Measurements from ENCODE around the gene HDLBP.
A peak's percentile ranks its signal among the peaks of the same experiment; 100 is the strongest.

The HDLBP gene

GRCh38 chr2:241185961-241186360, 129.5 kb downstream of the HDLBP start:
- Histone ChIP-seq H2BK5ac (ENCODE audit: low read length) (no peak overlapping the region), H3K27me3 (ENCODE audit: insufficient read depth, low read length, poor library complexity) (no peaks in the 10 kb centered on the region), H3K79me1 (ENCODE audit: low read length) (no peaks in the 10 kb centered on the region), H3K4me2 (ENCODE audit: low read length) (no peak overlapping the region), H2BK120ac (ENCODE audit: low read depth, low read length) (no peak overlapping the region), H3K27ac (ENCODE audit: low read depth, low read length) (no peak overlapping the region), H3K4ac (ENCODE audit: low read depth, low read length) (no peak overlapping the region), H4K5ac (ENCODE audit: low read length) (no peak overlapping the region), H2BK15ac (replicated peaks; ENCODE audit: low read depth) (no peak overlapping the region), H3K79me2 (ENCODE audit: control insufficient read depth, insufficient read depth, low read length) (no peaks in the 10 kb centered on the region), H4K8ac (ENCODE audit: low read depth, low read length) (no peak overlapping the region), H3K9ac (ENCODE audit: low read length) (no peak overlapping the region), H3K4me1 (ENCODE audit: control insufficient read depth, low read depth, low read length) (peaks cover 3% of the 10 kb centered on the region), H3K56ac (ENCODE audit: low read length) (no peak overlapping the region), H3K4me3 (ENCODE audit: low read length) (no peak overlapping the region), H3K18ac (ENCODE audit: low read length) (no peak overlapping the region), H3K36me3 (ENCODE audit: control insufficient read depth, insufficient read depth, low read length) (no peaks in the 10 kb centered on the region), H3K23ac (ENCODE audit: low read length) (no peak overlapping the region), H2AK5ac (ENCODE audit: low read length) (no peak overlapping the region)
- DNase-seq: no peak
- WGBS (ENCODE audit: extremely low coverage, insufficient coverage, low lambda C conversion rate): no CpG with 5 or more reads among the region's 11 CpGs

- no peak overlapping the region for H2AK5ac ChIP-seq (ENCODE audit: low read length)
- no peaks in the 10 kb centered on the region for H3K79me2 ChIP-seq (ENCODE audit: control insufficient read depth, insufficient read depth, low read length)
- H3K18ac ChIP-seq (ENCODE audit: low read length): no peak overlapping the region
- no peak overlapping the region for H4K5ac ChIP-seq (ENCODE audit: low read length)
- peaks cover 3% of the 10 kb centered on the region for H3K4me1 ChIP-seq (ENCODE audit: control insufficient read depth, low read depth, low read length)
- no peaks in the 10 kb centered on the region for H3K27me3 ChIP-seq (ENCODE audit: insufficient read depth, low read length, poor library complexity)
- H2BK5ac ChIP-seq (ENCODE audit: low read length): no peak overlapping the region
- no CpG with 5 or more reads among the region's 9 CpGs for WGBS (ENCODE audit: extremely low coverage, insufficient coverage, low lambda C conversion rate)
- no peak overlapping the region for H3K4me3 ChIP-seq (ENCODE audit: low read length)
- H3K36me3 ChIP-seq (ENCODE audit: control insufficient read depth, insufficient read depth, low read length): no peaks in the 10 kb centered on the region
- no peak overlapping the region for H3K56ac ChIP-seq (ENCODE audit: low read length)
- no peak overlapping the region for H3K4ac ChIP-seq (ENCODE audit: low read depth, low read length)
- H3K27ac ChIP-seq (ENCODE audit: low read depth, low read length): no peak overlapping the region
- H3K4me2 ChIP-seq (ENCODE audit: low read length): no peak overlapping the region
- H3K23ac ChIP-seq (ENCODE audit: low read length): no peak overlapping the region
- H2BK120ac ChIP-seq (ENCODE audit: low read depth, low read length): no peak overlapping the region
- DNase-seq: no peak
- no peak overlapping the region for H2BK15ac ChIP-seq (replicated peaks; ENCODE audit: low read depth)
- H3K9ac ChIP-seq (ENCODE audit: low read length): no peak overlapping the region
- H3K79me1 ChIP-seq (ENCODE audit: low read length): no peaks in the 10 kb centered on the region
- H4K8ac ChIP-seq (ENCODE audit: low read depth, low read length): no peak overlapping the region
These were observed 130.6 kb downstream of the HDLBP start for GRCh38 chr2:241184901-241185300.

GRCh38 chr2:241183221-241183620, 132.3 kb downstream of the HDLBP start:
- H3K23ac ChIP-seq (ENCODE audit: low read length): no peak overlapping the region
- no peak overlapping the region for H3K4me2 ChIP-seq (ENCODE audit: low read length)
- H3K79me1 ChIP-seq (ENCODE audit: low read length): no peaks in the 10 kb centered on the region
- H2BK5ac ChIP-seq (ENCODE audit: low read length): no peak overlapping the region
- H3K4me3 ChIP-seq (ENCODE audit: low read length): no peak overlapping the region
- no peak overlapping the region for H2BK15ac ChIP-seq (replicated peaks; ENCODE audit: low read depth)
- no peak overlapping the region for H4K8ac ChIP-seq (ENCODE audit: low read depth, low read length)
- no peak overlapping the region for H4K5ac ChIP-seq (ENCODE audit: low read length)
- H3K27me3 ChIP-seq (ENCODE audit: insufficient read depth, low read length, poor library complexity): no peaks in the 10 kb centered on the region
- H3K56ac ChIP-seq (ENCODE audit: low read length): no peak overlapping the region
- no peak overlapping the region for H3K4ac ChIP-seq (ENCODE audit: low read depth, low read length)
- H2BK120ac ChIP-seq (ENCODE audit: low read depth, low read length): no peak overlapping the region
- no peak overlapping the region for H3K27ac ChIP-seq (ENCODE audit: low read depth, low read length)
- no CpG with 5 or more reads among the region's 9 CpGs for WGBS (ENCODE audit: extremely low coverage, insufficient coverage, low lambda C conversion rate)
- no peak overlapping the region for H2AK5ac ChIP-seq (ENCODE audit: low read length)
- DNase-seq: no peak
- no peak overlapping the region for H3K18ac ChIP-seq (ENCODE audit: low read length)
- peaks cover 3% of the 10 kb centered on the region for H3K4me1 ChIP-seq (ENCODE audit: control insufficient read depth, low read depth, low read length)
- no peaks in the 10 kb centered on the region for H3K79me2 ChIP-seq (ENCODE audit: control insufficient read depth, insufficient read depth, low read length)
- no peak overlapping the region for H3K9ac ChIP-seq (ENCODE audit: low read length)
- no peaks in the 10 kb centered on the region for H3K36me3 ChIP-seq (ENCODE audit: control insufficient read depth, insufficient read depth, low read length)

- H3K79me1 ChIP-seq (ENCODE audit: low read length): no peaks in the 10 kb centered on the region
- no peak overlapping the region for H2AK5ac ChIP-seq (ENCODE audit: low read length)
These were observed 132.8 kb downstream of the HDLBP start for GRCh38 chr2:241182531-241183133.

GRCh38 chr2:241182126-241182525, 133.3 kb downstream of the HDLBP start:
- DNase-seq: no peak
- no peak overlapping the region for H3K18ac ChIP-seq (ENCODE audit: low read length)
- no peaks in the 10 kb centered on the region for H3K36me3 ChIP-seq (ENCODE audit: control insufficient read depth, insufficient read depth, low read length)
- no peaks in the 10 kb centered on the region for H3K79me2 ChIP-seq (ENCODE audit: control insufficient read depth, insufficient read depth, low read length)
- H4K8ac ChIP-seq (ENCODE audit: low read depth, low read length): no peak overlapping the region
- H3K9ac ChIP-seq (ENCODE audit: low read length): no peak overlapping the region
- WGBS (ENCODE audit: extremely low coverage, insufficient coverage, low lambda C conversion rate): no CpG with 5 or more reads among the region's 3 CpGs
- H3K56ac ChIP-seq (ENCODE audit: low read length): no peak overlapping the region
- no peaks in the 10 kb centered on the region for H3K79me1 ChIP-seq (ENCODE audit: low read length)
- H3K4me1 ChIP-seq (ENCODE audit: control insufficient read depth, low read depth, low read length): no peaks in the 10 kb centered on the region
- no peak overlapping the region for H2AK5ac ChIP-seq (ENCODE audit: low read length)
- H3K4me3 ChIP-seq (ENCODE audit: low read length): no peak overlapping the region
- H3K27ac ChIP-seq (ENCODE audit: low read depth, low read length): no peak overlapping the region
- no peak overlapping the region for H3K23ac ChIP-seq (ENCODE audit: low read length)
- no peak overlapping the region for H3K4ac ChIP-seq (ENCODE audit: low read depth, low read length)
- H4K5ac ChIP-seq (ENCODE audit: low read length): no peak overlapping the region
- H2BK120ac ChIP-seq (ENCODE audit: low read depth, low read length): no peak overlapping the region
- H3K27me3 ChIP-seq (ENCODE audit: insufficient read depth, low read length, poor library complexity): no peaks in the 10 kb centered on the region
- no peak overlapping the region for H2BK15ac ChIP-seq (replicated peaks; ENCODE audit: low read depth)
- no peak overlapping the region for H2BK5ac ChIP-seq (ENCODE audit: low read length)
- no peak overlapping the region for H3K4me2 ChIP-seq (ENCODE audit: low read length)

More at GRCh38 chr2:241182531-241183133, 132.8 kb downstream of the HDLBP start:
- H4K8ac ChIP-seq (ENCODE audit: low read depth, low read length): no peak overlapping the region
- no peak overlapping the region for H3K27ac ChIP-seq (ENCODE audit: low read depth, low read length)
- H4K5ac ChIP-seq (ENCODE audit: low read length): no peak overlapping the region
- no peak for DNase-seq
- H3K23ac ChIP-seq (ENCODE audit: low read length): no peak overlapping the region
- no peak overlapping the region for H2BK15ac ChIP-seq (replicated peaks; ENCODE audit: low read depth)
- no peaks in the 10 kb centered on the region for H3K36me3 ChIP-seq (ENCODE audit: control insufficient read depth, insufficient read depth, low read length)
- no peak overlapping the region for H2BK5ac ChIP-seq (ENCODE audit: low read length)
- no peaks in the 10 kb centered on the region for H3K79me2 ChIP-seq (ENCODE audit: control insufficient read depth, insufficient read depth, low read length)
- H3K4me2 ChIP-seq (ENCODE audit: low read length): no peak overlapping the region
- WGBS (ENCODE audit: extremely low coverage, insufficient coverage, low lambda C conversion rate): no CpG with 5 or more reads among the region's 28 CpGs
- no peak overlapping the region for H3K4me3 ChIP-seq (ENCODE audit: low read length)
- H2BK120ac ChIP-seq (ENCODE audit: low read depth, low read length): no peak overlapping the region
- no peaks in the 10 kb centered on the region for H3K27me3 ChIP-seq (ENCODE audit: insufficient read depth, low read length, poor library complexity)
- no peak overlapping the region for H3K56ac ChIP-seq (ENCODE audit: low read length)
- no peaks in the 10 kb centered on the region for H3K4me1 ChIP-seq (ENCODE audit: control insufficient read depth, low read depth, low read length)
- H3K9ac ChIP-seq (ENCODE audit: low read length): no peak overlapping the region
- H3K4ac ChIP-seq (ENCODE audit: low read depth, low read length): no peak overlapping the region
- H3K18ac ChIP-seq (ENCODE audit: low read length): no peak overlapping the region

- Histone ChIP-seq H3K9ac (ENCODE audit: low read length) (no peak overlapping the region), H3K4ac (ENCODE audit: low read depth, low read length) (no peak overlapping the region), H3K4me1 (ENCODE audit: control insufficient read depth, low read depth, low read length) (no peaks in the 10 kb centered on the region), H3K23ac (ENCODE audit: low read length) (no peak overlapping the region), H3K79me1 (ENCODE audit: low read length) (no peaks in the 10 kb centered on the region), H2BK120ac (ENCODE audit: low read depth, low read length) (no peak overlapping the region), H2BK5ac (ENCODE audit: low read length) (no peak overlapping the region), H3K79me2 (ENCODE audit: control insufficient read depth, insufficient read depth, low read length) (no peaks in the 10 kb centered on the region), H3K56ac (ENCODE audit: low read length) (no peak overlapping the region), H3K27ac (ENCODE audit: low read depth, low read length) (no peak overlapping the region), H2BK15ac (replicated peaks; ENCODE audit: low read depth) (no peak overlapping the region), H4K8ac (ENCODE audit: low read depth, low read length) (no peak overlapping the region), H3K36me3 (ENCODE audit: control insufficient read depth, insufficient read depth, low read length) (no peaks in the 10 kb centered on the region), H3K18ac (ENCODE audit: low read length) (no peak overlapping the region), H2AK5ac (ENCODE audit: low read length) (no peak overlapping the region), H3K4me3 (ENCODE audit: low read length) (no peak overlapping the region), H3K4me2 (ENCODE audit: low read length) (no peak overlapping the region), H4K5ac (ENCODE audit: low read length) (no peak overlapping the region), H3K27me3 (ENCODE audit: insufficient read depth, low read length, poor library complexity) (no peaks in the 10 kb centered on the region)
- DNase-seq: peak; percentile 87
- no CpG with 5 or more reads among the region's 12 CpGs for WGBS (ENCODE audit: extremely low coverage, insufficient coverage, low lambda C conversion rate)
These were observed 135.0 kb downstream of the HDLBP start for GRCh38 chr2:241180495-241180894.

Data from mesendoderm (in vitro differentiated cells).